Measurements from ENCODE around the gene TERC.
"Not testable (repeated sequence)": the region's sequence is repeated elsewhere in the genome, so short reads cannot be mapped to it uniquely, and the experiment has no call there.

TERC gene

GRCh38 chr3:169739067-169739466 is 25.8 kb downstream of the TERC start:
- Histone ChIP-seq H3K36me3 (ENCODE audit: insufficient read depth, low read length) (no peaks in the 10 kb centered on the region), H3K9ac (ENCODE audit: low read depth, low read length) (no peak overlapping the region), H4K20me1 (ENCODE audit: insufficient read depth, low read length) (no peaks in the 10 kb centered on the region), H3K4me2 (ENCODE audit: insufficient read depth, low read length) (no peak overlapping the region), H3K4me1 (ENCODE audit: insufficient read depth, low read length) (no peaks in the 10 kb centered on the region), H3K27ac (ENCODE audit: low read length) (no peak overlapping the region), H3K9me3 (ENCODE audit: insufficient read depth, low read length, severe bottlenecking) (no peaks in the 10 kb centered on the region), H2AFZ (ENCODE audit: low read depth, low read length) (no peak overlapping the region), H3K79me2 (ENCODE audit: insufficient read depth, low read length) (no peaks in the 10 kb centered on the region), H3K4me3 (ENCODE audit: low read depth in 1 of 2, low read length in 2 of 2) (no peak overlapping the region), H3K27me3 (ENCODE audit: insufficient read depth, low read length, poor library complexity) (no peaks in the 10 kb centered on the region)
- TF ChIP-seq CTCF (IDR thresholded peaks at IDR 0.05; ENCODE audit: borderline replicate concordance, extremely low read depth, low read length, poor library complexity, severe bottlenecking) (no peak), EZH2 (IDR thresholded peaks at IDR 0.05; ENCODE audit: borderline replicate concordance, low read depth, low read length, severe bottlenecking) (no peak)
- no peak for DNase-seq
- ATAC-seq (ENCODE audit: insufficient read depth, low read depth): no peak

GRCh38 chr3:169731857-169732256 is 33.0 kb downstream of the TERC start:
- not testable (repeated sequence) for H3K27me3 ChIP-seq (ENCODE audit: insufficient read depth, low read length, poor library complexity); H3K79me2 ChIP-seq (ENCODE audit: insufficient read depth, low read length); H3K36me3 ChIP-seq (ENCODE audit: insufficient read depth, low read length); H2AFZ ChIP-seq (ENCODE audit: low read depth, low read length); H3K4me2 ChIP-seq (ENCODE audit: insufficient read depth, low read length); DNase-seq; ATAC-seq (ENCODE audit: insufficient read depth, low read depth); H3K4me1 ChIP-seq (ENCODE audit: insufficient read depth, low read length); H4K20me1 ChIP-seq (ENCODE audit: insufficient read depth, low read length); H3K27ac ChIP-seq (ENCODE audit: low read length); H3K9me3 ChIP-seq (ENCODE audit: insufficient read depth, low read length, severe bottlenecking); H3K4me3 ChIP-seq (ENCODE audit: low read depth in 1 of 2, low read length in 2 of 2); H3K9ac ChIP-seq (ENCODE audit: low read depth, low read length)

- Histone ChIP-seq H2AFZ (ENCODE audit: low read depth, low read length) (no peak overlapping the region), H3K27me3 (ENCODE audit: insufficient read depth, low read length, poor library complexity) (no peaks in the 10 kb centered on the region), H3K4me3 (ENCODE audit: low read depth in 1 of 2, low read length in 2 of 2) (no peak overlapping the region), H4K20me1 (ENCODE audit: insufficient read depth, low read length) (no peaks in the 10 kb centered on the region), H3K4me1 (ENCODE audit: insufficient read depth, low read length) (no peaks in the 10 kb centered on the region), H3K9me3 (ENCODE audit: insufficient read depth, low read length, severe bottlenecking) (no peaks in the 10 kb centered on the region), H3K9ac (ENCODE audit: low read depth, low read length) (no peak overlapping the region), H3K79me2 (ENCODE audit: insufficient read depth, low read length) (no peaks in the 10 kb centered on the region), H3K27ac (ENCODE audit: low read length) (no peak overlapping the region), H3K36me3 (ENCODE audit: insufficient read depth, low read length) (no peaks in the 10 kb centered on the region), H3K4me2 (ENCODE audit: insufficient read depth, low read length) (no peak overlapping the region)
- ATAC-seq (ENCODE audit: insufficient read depth, low read depth): no peak
- no peak for TF ChIP-seq EZH2 (IDR thresholded peaks at IDR 0.05; ENCODE audit: borderline replicate concordance, low read depth, low read length, severe bottlenecking)
- no peak for TF ChIP-seq CTCF (IDR thresholded peaks at IDR 0.05; ENCODE audit: borderline replicate concordance, extremely low read depth, low read length, poor library complexity, severe bottlenecking)
- no peak for DNase-seq
Measured at GRCh38 chr3:169722724-169723123, 42.1 kb downstream of the TERC start.

GRCh38 chr3:169718415-169718814 is 46.4 kb downstream of the TERC start:
- not testable (repeated sequence) for H3K9me3 ChIP-seq (ENCODE audit: insufficient read depth, low read length, severe bottlenecking); H3K4me1 ChIP-seq (ENCODE audit: insufficient read depth, low read length); DNase-seq; H3K36me3 ChIP-seq (ENCODE audit: insufficient read depth, low read length); H3K79me2 ChIP-seq (ENCODE audit: insufficient read depth, low read length); H3K9ac ChIP-seq (ENCODE audit: low read depth, low read length); H3K27me3 ChIP-seq (ENCODE audit: insufficient read depth, low read length, poor library complexity); H3K27ac ChIP-seq (ENCODE audit: low read length); ATAC-seq (ENCODE audit: insufficient read depth, low read depth); H2AFZ ChIP-seq (ENCODE audit: low read depth, low read length); H3K4me2 ChIP-seq (ENCODE audit: insufficient read depth, low read length); H3K4me3 ChIP-seq (ENCODE audit: low read depth in 1 of 2, low read length in 2 of 2); H4K20me1 ChIP-seq (ENCODE audit: insufficient read depth, low read length)
